ENCODE results near the gene PFKFB3.
"Not testable (repeated sequence)": the region's sequence is repeated elsewhere in the genome, so short reads cannot be mapped to it uniquely, and the experiment has no call there.

PFKFB3 gene

GRCh38 chr10:6242089-6242488 is 39.4 kb downstream of the PFKFB3 start:
- no peak for DNase-seq (ENCODE audit: low read depth)
- TF ChIP-seq, protein P1, sequence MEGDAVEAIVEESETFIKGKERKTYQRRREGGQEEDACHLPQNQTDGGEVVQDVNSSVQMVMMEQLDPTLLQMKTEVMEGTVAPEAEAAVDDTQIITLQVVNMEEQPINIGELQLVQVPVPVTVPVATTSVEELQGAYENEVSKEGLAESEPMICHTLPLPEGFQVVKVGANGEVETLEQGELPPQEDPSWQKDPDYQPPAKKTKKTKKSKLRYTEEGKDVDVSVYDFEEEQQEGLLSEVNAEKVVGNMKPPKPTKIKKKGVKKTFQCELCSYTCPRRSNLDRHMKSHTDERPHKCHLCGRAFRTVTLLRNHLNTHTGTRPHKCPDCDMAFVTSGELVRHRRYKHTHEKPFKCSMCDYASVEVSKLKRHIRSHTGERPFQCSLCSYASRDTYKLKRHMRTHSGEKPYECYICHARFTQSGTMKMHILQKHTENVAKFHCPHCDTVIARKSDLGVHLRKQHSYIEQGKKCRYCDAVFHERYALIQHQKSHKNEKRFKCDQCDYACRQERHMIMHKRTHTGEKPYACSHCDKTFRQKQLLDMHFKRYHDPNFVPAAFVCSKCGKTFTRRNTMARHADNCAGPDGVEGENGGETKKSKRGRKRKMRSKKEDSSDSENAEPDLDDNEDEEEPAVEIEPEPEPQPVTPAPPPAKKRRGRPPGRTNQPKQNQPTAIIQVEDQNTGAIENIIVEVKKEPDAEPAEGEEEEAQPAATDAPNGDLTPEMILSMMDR (conservative IDR thresholded peaks at IDR 0.05; ENCODE audit: low read depth, low read length): no peak
- H3K4me3 ChIP-seq (ENCODE audit: low read depth, low read length): no peak overlapping the region

- TF ChIP-seq, protein P1 (conservative IDR thresholded peaks at IDR 0.05; ENCODE audit: low read depth, low read length): no peak
- DNase-seq (ENCODE audit: low read depth): no peak
- no peak overlapping the region for H3K4me3 ChIP-seq (ENCODE audit: low read depth, low read length)
These were observed 41.8 kb downstream of the PFKFB3 start for GRCh38 chr10:6244510-6244909.

DNA sequence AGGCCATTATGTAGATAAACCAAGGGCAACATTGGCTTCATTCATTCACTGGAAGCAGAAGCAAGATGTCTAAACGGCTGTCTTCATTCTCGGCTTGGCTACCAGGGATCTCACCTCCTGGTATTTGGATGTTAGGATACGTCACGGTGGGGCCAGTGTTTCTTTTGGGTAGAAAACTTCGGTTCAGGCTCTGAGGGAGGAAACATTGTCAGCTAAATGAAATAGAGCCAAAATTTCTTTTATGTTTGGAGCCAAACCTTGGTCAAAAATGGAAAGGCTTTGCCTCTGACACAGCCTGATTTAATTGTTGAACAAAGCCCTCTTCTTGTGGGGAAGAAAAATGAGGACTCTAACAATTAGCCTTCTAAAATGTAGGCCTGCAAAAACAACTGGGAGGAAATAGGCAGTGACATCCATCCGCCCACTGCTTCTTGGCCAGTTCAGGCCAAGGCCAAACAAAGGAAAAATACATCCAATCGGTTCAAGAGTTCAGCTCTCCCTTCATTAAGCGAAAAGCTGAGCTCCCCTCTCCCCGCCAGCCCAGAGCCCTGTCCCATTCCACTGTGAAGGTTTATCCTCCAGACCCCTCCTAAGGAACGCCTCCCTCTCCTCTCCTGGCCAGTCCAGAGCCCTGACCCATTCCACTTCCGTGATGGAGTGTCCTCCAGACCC is 44.4 kb downstream of the PFKFB3 start:
- TF ChIP-seq, protein P1 (conservative IDR thresholded peaks at IDR 0.05; ENCODE audit: low read depth, low read length): no peak
- H3K4me3 ChIP-seq (ENCODE audit: low read depth, low read length): no peak overlapping the region
- no peak for DNase-seq (ENCODE audit: low read depth)

DNA sequence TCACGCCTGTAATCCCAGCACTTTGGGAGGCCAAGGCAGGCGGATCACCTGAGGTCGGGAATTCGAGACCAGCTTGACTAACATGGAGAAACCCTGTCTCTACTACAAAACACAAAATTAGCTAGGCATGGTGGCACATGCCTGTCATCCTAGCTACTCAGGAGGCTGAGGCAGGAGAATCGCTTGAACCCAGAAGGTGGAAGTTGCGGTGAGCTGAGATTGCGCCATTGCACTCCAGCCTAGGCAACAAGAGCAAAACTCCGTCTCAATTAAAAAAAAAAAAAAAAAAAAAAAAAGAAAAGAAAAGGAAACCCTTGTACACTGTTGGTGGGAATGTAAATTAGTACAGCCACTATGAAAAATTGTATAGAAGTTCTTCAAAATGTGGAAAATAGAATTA is 46.2 kb downstream of the PFKFB3 start:
- not testable (repeated sequence) for DNase-seq (ENCODE audit: low read depth); H3K4me3 ChIP-seq (ENCODE audit: low read depth, low read length)

DNA sequence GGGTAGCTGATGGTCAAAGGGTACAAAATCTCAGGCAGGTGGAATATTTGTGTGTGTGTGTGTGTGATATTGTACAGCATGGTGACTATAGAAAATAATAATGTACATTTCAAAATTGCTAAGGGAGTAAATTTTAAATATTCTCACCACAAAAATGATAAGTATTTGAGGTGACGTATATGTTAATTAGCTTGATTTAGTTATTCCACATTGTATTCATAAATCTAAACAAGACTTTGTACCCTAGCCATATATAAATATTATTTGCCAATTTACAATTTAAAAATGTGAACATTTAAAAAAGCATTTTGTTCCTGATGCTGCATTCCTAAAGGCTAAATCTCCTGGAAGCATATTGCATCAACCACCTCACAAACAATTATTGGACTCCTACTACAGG is 47.0 kb downstream of the PFKFB3 start:
- TF ChIP-seq, protein P1 (conservative IDR thresholded peaks at IDR 0.05; ENCODE audit: low read depth, low read length): no peak
- no peak overlapping the region for H3K4me3 ChIP-seq (ENCODE audit: low read depth, low read length)
- no peak for DNase-seq (ENCODE audit: low read depth)

DNA sequence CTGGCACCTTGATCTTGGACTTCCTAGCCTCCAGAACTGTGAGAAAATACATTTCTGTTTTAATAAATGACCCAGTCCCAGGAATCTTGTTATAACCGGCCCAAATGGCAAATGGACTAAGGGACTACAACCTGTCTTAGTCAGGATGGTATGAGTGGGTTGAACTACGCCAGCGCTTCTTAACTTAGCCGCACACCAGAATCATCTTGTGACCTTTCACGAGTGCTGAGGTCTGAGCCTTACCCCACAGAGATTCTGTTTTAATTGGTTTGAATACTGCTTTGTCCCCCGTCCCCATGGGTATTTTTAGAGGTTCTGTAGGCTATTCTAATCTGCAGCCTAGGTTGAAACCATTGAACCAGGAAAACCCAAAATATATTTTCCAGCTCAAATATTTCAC is 48.0 kb downstream of the PFKFB3 start:
- no peak overlapping the region for H3K4me3 ChIP-seq (ENCODE audit: low read depth, low read length)
- TF ChIP-seq, protein P1 (conservative IDR thresholded peaks at IDR 0.05; ENCODE audit: low read depth, low read length): no peak
- DNase-seq (ENCODE audit: low read depth): no peak

DNA sequence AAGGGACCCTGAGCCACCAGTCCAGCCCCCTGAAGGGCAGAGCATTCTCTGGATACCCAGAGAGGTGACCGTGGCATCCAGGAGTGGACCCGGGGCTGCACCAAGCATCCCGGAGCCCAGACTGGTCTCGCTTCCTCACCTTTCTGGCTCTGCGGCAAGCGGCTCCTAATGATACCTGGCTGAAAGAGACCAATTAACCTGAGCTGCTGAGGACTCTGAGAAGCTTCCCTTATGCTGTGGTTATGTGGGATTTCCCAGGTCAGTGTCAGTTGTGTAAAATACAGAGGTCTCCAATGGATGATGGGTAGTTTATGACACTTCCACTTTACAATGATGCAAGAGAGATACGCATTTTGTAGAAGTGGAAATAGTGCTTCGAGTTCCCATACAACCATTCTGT is 51.5 kb downstream of the PFKFB3 start:
- no peak overlapping the region for H3K4me3 ChIP-seq (ENCODE audit: low read depth, low read length)
- DNase-seq (ENCODE audit: low read depth): no peak
- TF ChIP-seq, protein P1 (conservative IDR thresholded peaks at IDR 0.05; ENCODE audit: low read depth, low read length): no peak

Measured in choroid plexus epithelial cell (primary cell).